ENCODE data around the gene HOXC9. TPM values are rescaled to one million over a fixed set of nuclear protein-coding genes. Genes with fewer than 3 reads are reported as not detected.

The HOXC9 gene
- total RNA-seq, 2 donors from 2014 or later, result not detected

DNA sequence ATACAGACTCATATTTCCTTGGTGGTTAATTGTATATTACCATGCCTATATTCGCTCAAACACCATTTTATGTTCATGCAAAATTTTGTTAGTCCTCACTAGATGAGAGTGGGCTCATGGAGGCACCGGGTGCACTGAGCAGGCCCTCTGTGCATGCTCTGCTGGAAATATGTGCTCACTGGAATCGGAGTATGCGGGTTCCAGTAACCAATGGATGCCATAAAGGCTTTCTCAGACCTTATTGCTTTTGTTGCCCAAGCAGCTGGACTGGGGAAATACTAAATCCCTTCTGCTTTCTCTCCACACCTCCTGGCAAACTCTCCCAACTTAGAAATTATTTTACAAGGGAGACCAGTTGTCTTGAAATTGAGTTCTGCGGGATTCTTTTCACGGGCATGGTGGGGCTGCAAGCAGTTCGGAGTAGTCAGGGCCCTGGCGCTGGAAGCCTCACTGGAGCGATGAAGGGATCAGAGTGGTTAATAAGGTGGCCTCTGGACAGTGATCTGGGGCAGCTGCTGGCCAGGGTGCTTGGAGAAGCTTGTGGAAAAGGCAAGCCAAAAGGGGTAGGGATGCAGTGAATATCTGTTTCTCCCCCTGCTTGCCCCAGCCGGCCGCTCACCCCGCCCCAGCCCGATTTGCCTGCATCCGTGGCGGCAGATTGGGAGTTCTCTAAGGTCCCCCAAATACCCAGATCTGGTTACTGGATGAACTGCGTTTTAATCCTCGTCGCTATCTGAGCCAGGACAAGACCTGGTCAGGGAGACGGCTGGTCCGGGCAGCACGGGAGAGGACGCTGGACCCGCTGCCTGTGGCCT, 20.8 kb downstream of the HOXC9 start:
- ATAC-seq (no peak), DNase-seq (ENCODE audit: low spot score in 2 of 2) (no peak)
- H3K36me3 Mint-ChIP-seq, result no peaks in the 10 kb centered on the region
- H3K27ac Mint-ChIP-seq, result no peak overlapping the region
- H3K9me3 Mint-ChIP-seq, result no peaks in the 10 kb centered on the region

DNA sequence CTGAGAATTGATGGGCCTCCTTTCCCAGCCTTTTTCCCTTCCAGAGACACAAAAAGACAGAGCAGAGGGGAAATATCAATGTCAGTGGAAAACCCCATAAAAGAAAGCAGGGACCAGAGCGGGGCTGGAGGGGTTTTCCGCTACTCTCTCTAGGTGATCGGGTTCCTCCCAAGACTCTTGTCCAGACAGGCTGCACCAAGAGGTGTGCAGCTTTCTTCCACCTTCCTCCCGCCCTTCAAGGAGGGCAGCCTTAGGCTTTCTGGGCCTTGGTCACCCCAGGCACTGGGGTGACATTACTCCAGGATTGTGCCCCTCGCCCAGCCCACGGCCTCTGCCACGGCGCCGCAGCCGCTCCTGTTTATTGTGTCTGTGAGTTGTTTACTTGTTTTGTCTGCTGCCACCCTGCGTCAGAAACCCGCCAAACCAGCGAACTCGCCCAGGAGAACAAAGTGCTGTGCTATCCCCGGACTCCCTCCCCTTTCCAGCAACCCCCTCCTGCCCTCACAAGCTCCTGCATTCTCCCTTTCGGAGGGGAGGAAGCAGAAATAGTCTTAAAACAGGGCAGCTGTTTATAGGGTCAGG, 21.6 kb downstream of the HOXC9 start:
- no peaks in the 10 kb centered on the region for H3K9me3 Mint-ChIP-seq
- H3K27ac Mint-ChIP-seq, result no peak overlapping the region
- no peaks in the 10 kb centered on the region for H3K36me3 Mint-ChIP-seq
- ATAC-seq (no peak), DNase-seq (ENCODE audit: low spot score in 2 of 2) (no peak)

DNA sequence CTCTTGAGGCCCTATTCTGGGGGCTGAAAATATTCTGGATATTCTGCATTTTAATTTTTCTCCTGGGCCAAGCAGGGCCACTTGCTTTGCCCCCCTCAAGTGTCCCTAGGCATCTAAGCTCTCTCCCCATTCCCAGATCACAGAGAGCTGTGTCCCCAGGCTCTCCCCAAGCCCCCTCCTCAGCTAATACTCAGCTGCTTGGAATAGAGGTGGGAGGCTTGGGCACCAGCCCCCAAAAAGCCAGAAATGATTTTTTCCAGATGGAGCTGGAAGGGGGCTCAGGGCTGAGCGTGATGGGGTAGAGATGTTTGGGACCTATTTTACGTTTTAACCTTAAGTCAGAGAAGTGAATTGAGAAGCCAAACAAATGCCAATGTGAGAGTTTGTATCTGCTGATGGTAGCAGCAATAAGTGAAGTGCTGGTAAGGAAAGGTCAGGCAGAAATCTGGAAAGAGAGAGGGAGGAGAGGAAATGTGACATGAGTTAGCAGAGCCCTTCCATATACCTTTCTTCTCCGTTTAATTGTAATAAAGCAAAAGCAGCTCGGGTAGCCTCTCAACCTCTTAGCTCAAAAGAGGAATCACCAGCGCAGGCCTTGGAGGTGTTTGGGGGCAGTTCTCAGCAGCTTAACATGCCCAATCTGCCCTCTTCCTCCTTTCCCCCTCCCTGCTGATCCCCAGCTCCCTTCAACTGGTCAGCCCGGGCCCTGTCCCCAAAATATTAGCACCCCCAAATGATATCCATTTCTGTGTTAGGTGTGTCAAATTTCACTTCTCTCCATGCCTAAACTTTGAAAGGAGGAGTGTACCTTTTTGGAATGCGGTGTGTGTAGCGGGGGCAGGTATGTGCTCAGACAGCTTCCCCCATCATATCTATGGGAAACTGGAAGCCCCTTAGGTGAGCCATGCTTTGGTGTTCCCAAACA, 23.3 kb downstream of the HOXC9 start:
- Mint-ChIP-seq H3K27ac (no peak overlapping the region), H3K9me3 (no peaks in the 10 kb centered on the region), H3K36me3 (no peaks in the 10 kb centered on the region)
- no peak for DNase-seq (ENCODE audit: low spot score in 2 of 2)
- ATAC-seq, result no peak

DNA sequence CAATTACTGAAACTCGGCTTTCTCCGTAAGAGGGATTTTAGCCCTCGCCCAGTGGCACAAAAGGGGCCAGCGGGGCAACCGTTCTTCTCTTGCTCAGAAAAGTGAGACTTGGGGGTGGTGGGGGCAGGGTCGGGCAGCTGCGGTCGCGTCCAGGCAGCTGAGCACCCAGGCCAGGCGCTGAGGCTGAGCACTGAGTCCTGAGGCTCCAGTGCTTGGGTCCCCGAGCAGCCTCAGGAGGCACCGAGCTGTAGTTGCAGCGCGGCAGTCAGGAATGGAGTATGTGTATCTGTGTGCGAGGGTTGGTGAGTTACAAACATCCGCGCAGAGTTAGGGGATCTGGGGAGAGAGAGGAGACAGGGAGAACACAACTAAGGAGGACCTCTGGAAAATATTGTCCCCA, 24.2 kb downstream of the HOXC9 start:
- Mint-ChIP-seq H3K9me3 (no peaks in the 10 kb centered on the region), H3K36me3 (no peaks in the 10 kb centered on the region), H3K27ac (no peak overlapping the region)
- ATAC-seq (no peak), DNase-seq (ENCODE audit: low spot score in 2 of 2) (no peak)

DNA sequence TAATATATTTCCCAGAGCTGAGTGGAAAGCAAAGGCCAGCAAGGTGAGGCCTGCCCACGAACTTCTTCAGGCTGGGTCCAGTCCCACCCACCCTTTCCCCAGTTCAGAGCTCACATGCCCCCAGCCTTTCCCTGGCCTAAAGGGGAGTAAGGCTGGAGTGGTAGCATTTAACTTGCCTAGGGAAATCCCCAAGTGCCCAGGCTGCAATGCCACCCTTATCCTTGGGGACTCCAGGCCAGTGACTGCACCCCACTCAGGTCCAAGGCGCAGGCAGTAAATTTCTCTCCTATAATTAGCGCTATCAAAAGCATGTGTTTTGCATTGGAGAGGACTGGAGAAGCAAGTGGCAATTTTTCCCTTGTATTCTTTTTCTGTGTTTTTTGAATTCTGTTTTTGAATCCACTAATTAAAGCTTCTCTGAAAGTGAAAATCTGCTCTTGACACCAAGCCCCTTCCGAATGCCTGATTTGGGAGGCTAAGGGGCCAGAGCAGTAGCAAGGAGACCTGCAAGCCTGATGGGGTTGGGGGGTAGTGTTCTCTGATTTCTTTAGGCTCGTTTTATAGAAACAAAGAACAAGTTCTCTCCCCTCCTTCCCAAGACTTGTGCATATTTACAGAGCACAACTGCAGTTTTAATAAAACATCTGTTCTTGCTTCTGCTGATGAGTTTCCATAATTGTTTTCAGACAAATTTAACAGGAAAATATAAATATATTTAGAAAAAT, 24.8 kb downstream of the HOXC9 start:
- ATAC-seq, result no peak
- DNase-seq (ENCODE audit: low spot score in 2 of 2), result no peak
- Mint-ChIP-seq H3K9me3 (no peaks in the 10 kb centered on the region), H3K27ac (no peak overlapping the region), H3K36me3 (no peaks in the 10 kb centered on the region)

DNA sequence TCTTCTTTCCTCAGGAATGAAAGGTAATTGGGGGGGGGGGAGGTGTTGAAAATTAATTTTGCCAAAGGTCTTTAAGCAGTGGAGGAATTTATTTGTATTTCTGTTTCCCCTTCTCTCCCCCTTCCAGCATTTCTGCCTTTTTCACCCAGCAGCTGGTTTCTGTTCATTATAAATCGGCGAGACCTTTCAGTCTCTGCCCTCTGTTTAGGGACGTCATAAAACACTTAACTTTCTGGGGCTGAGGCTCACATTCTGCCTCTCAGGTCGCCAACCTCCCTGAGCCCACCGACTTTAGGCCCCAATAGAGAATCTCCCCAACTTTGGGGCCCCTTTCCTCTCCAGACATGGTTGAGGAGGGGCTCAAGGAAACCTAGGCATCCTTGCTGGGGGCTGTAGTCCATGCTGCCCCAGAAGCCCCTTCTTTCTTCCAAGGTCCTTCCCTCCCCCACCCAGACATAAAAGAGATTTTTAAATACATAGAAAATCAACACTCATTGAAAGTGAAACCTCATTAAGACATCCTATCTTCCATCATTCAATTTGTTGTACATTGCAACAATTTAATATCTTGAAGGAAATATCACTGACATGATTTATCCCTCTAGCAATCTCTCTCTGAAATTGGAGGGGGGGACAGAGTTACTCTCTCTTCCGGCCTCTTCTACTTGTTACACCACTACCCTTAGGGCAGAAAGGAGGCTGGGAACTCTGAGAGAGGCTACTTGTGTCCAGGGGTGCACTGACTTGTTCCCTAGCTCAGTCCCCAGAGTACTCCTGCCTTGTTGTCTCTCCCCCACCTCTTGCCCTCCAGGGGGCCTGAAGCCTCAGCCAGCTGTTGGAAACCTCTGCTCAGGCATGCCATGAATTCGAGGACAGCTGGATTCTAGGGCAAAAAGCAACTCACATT, 25.8 kb downstream of the HOXC9 start:
- Mint-ChIP-seq H3K9me3 (no peaks in the 10 kb centered on the region), H3K36me3 (no peaks in the 10 kb centered on the region), H3K27ac (no peak overlapping the region)
- DNase-seq (ENCODE audit: low spot score in 2 of 2) (no peak), ATAC-seq (no peak)

DNA sequence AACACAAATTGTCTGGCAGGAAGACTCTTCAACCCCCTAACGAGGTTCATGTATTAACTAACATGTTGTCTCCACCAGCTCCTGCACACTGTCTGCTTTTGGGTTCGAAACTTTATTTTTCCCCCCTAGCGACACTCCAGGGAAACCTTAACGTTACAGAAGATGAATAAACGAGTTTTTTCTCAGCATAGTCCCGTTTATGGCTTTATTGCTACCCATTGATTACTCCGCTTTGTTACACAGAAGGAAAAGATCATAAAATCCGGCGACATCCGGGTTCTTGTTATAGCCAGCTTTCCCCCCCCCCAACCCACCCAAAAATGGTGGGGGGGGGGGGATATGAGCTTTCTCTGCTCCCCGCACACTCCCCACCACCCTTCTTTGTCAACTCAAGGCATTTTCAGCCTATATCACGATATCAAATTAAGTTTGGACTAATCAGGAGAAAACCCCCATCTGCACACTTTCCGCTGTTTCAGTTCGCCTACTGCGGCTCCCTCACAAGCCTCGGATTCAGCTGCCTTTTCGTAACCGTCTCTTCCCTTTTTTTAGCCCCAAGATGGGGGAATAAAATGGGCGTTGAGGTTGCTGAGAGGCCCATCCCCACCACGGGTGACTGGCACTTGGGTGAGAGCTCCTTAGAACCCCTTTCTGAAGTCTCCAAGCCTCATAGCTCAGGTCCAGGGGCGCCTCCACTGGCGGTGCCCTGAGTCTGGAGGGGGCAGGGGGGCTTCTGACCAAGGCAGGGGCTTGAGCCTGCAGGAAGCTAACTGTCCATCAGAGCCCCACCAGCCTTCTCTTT, 26.9 kb downstream of the HOXC9 start:
- no peaks in the 10 kb centered on the region for H3K36me3 Mint-ChIP-seq
- ATAC-seq (no peak), DNase-seq (ENCODE audit: low spot score in 2 of 2) (no peak)
- no peaks in the 10 kb centered on the region for H3K9me3 Mint-ChIP-seq
- H3K27ac Mint-ChIP-seq, result no peak overlapping the region

DNA sequence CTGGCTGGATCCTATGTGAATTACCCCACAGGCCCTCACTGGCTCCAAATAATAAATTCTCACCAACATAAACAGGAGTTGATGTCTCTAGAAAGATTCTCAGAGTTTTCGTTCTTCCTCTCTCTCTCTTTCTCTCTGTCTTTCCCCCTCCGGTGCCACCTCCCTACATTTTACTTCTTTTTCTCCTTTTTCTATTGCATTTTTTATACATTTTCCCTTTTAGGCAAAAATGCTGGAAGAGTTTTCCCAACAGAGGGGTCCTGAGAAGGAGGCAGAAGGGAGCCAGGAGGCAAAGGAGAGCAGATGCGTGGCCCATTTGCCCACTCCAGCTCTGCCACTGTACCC, 27.5 kb downstream of the HOXC9 start:
- DNase-seq (ENCODE audit: low spot score in 2 of 2), result no peak
- Mint-ChIP-seq H3K27ac (no peak overlapping the region), H3K36me3 (peaks cover 0 to 4% of the 10 kb centered on the region in 2 donors), H3K9me3 (no peaks in the 10 kb centered on the region)
- no peak for ATAC-seq

DNA sequence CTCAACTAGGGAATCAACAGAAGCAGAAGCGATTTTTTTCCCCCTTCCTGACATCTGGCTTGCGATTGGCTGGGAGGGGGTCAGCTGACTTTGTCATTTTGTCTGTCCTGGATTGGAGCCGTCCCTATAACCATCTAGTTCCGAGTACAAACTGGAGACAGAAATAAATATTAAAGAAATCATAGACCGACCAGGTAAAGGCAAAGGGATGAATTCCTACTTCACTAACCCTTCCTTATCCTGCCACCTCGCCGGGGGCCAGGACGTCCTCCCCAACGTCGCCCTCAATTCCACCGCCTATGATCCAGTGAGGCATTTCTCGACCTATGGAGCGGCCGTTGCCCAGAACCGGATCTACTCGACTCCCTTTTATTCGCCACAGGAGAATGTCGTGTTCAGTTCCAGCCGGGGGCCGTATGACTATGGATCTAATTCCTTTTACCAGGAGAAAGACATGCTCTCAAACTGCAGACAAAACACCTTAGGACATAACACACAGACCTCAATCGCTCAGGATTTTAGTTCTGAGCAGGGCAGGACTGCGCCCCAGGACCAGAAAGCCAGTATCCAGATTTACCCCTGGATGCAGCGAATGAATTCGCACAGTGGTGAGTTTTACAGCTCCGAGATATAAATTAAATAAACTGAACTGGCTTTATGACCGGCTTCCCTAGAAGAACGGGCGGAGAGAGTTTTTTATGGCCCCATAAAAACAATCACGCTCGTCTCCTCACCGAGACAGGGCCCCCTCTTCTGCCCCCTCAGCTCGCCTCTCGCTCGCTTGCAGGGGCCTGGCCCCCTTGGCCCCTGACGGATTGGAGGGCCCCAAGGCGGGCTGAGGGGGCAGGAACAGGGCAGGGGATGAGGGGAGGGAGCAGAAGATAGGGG, 28.6 kb downstream of the HOXC9 start, which contains the start of gene HOXC6:
HOXC6 (plus strand) TSS at position 127 of the 888 bp plus-strand sequence; CDS start at position 209, 82 bp downstream.
- ATAC-seq, result no peak
- no peak within 1 kb of the TSS for H3K27ac Mint-ChIP-seq
- no peaks in the 10 kb centered on the region for H3K9me3 Mint-ChIP-seq
- H3K36me3 Mint-ChIP-seq, result peaks cover 3 to 8% of the 10 kb centered on the region in 2 donors
- DNase-seq (ENCODE audit: low spot score in 2 of 2), result no peak

DNA sequence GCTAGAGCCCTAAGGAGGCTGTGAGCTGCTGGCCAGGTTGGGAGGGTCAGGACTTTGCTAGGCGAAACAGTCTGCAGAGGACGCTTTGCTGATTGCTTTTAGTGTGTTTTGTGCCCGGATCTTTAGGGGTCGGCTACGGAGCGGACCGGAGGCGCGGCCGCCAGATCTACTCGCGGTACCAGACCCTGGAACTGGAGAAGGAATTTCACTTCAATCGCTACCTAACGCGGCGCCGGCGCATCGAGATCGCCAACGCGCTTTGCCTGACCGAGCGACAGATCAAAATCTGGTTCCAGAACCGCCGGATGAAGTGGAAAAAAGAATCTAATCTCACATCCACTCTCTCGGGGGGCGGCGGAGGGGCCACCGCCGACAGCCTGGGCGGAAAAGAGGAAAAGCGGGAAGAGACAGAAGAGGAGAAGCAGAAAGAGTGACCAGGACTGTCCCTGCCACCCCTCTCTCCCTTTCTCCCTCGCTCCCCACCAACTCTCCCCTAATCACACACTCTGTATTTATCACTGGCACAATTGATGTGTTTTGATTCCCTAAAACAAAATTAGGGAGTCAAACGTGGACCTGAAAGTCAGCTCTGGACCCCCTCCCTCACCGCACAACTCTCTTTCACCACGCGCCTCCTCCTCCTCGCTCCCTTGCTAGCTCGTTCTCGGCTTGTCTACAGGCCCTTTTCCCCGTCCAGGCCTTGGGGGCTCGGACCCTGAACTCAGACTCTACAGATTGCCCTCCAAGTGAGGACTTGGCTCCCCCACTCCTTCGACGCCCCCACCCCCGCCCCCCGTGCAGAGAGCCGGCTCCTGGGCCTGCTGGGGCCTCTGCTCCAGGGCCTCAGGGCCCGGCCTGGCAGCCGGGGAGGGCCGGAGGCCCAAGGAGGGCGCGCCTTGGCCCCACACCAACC, 29.8 kb downstream of the HOXC9 start:
- no peak for DNase-seq (ENCODE audit: low spot score in 2 of 2)
- Mint-ChIP-seq H3K9me3 (no peaks in the 10 kb centered on the region), H3K36me3 (peaks cover 4 to 9% of the 10 kb centered on the region in 2 donors), H3K27ac (no peak overlapping the region)
- ATAC-seq, result no peak

DNA sequence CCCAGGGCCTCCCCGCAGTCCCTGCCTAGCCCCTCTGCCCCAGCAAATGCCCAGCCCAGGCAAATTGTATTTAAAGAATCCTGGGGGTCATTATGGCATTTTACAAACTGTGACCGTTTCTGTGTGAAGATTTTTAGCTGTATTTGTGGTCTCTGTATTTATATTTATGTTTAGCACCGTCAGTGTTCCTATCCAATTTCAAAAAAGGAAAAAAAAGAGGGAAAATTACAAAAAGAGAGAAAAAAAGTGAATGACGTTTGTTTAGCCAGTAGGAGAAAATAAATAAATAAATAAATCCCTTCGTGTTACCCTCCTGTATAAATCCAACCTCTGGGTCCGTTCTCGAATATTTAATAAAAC, 30.5 kb downstream of the HOXC9 start:
- Mint-ChIP-seq H3K36me3 (peaks cover 4 to 14% of the 10 kb centered on the region in 2 donors), H3K9me3 (no peaks in the 10 kb centered on the region), H3K27ac (no peak overlapping the region)
- DNase-seq (ENCODE audit: low spot score in 2 of 2), result no peak
- no peak for ATAC-seq

DNA sequence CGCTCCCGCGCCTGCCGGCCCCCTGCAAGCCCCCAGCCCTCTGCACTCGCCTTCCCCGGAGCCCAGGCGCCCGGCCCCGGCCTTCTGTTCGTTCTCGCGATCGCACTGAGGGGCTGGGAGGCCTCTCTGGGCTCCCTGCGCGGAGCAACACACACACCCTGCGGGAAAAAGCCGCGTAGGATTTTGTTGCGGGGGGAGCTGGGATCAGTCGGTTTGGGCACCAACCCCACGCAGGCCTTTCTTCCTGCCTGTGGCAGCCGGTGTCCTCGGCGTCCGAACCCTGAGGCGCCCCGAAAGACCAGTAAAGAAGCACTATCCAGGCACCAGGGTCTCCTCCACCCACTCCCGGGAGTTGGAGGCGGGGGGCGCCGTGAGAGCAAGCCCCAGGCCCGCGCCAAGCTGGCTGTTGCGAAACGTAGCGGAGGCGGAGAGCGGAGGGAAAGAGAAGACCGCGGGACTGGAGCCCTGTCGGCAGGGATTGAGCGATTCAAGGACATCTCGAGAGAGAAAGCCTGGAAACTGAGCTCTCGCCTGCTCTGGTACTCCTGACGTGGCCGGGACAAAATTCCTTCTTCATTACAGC, 31.0 kb downstream of the HOXC9 start:
- no peak for DNase-seq (ENCODE audit: low spot score in 2 of 2)
- H3K36me3 Mint-ChIP-seq, result peaks cover 4 to 14% of the 10 kb centered on the region in 2 donors
- no peak overlapping the region for H3K27ac Mint-ChIP-seq
- H3K9me3 Mint-ChIP-seq, result no peaks in the 10 kb centered on the region
- no peak for ATAC-seq

DNA sequence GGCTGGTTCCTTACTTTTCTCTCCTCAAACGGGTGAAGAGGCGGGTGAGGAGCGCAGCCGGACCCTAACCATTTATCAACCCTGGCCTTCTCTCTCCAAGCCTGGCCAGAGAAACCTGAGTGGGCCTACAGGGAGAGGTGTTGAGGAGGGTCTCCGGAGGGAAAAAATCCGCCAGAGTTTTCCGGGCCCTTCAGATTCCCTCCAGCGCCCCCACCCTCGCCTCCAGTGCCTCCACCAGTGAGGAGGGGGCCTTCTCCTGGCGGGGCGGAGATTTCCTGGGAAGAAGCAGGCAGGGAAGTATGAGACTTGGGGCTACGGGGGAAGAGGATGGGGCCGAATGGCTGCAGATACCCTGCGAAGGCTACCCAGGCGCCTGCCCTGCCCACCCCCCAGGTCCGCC, 31.5 kb downstream of the HOXC9 start:
- ATAC-seq, result no peak
- H3K36me3 Mint-ChIP-seq, result peaks cover 4 to 14% of the 10 kb centered on the region in 2 donors
- H3K27ac Mint-ChIP-seq, result no peak overlapping the region

More for the DNA sequence above, 31.5 kb downstream of the HOXC9 start:
- no peak for DNase-seq (ENCODE audit: low spot score in 2 of 2)
- no peaks in the 10 kb centered on the region for H3K9me3 Mint-ChIP-seq

Data from activated naive CD4-positive, alpha-beta T cell treated with anti-CD3 and anti-CD28 coated beads, Interleukin-2, amount 50 U/mL, for 72 hours (primary cell).